GM12878 (cell line): ENCODE data around the gene STK33.

ENCODE experiments used
- BCL11A ChIP-seq: IDR thresholded peaks from 2 replicates; pipeline ENCODE4 v1.6.1; 2011; ENCODE audit warnings: low read depth, low read length
- FOXM1 ChIP-seq: IDR thresholded peaks from 2 replicates; pipeline ENCODE4 v1.6.1; 2012; ENCODE audit warnings: low read depth, mild to moderate bottlenecking, inconsistent platforms, low read length, moderate library complexity
- SMAD1 ChIP-seq: fragments of 450-650 bp; IDR thresholded peaks from 2 replicates; pipeline ENCODE4 v1.6.1; 2018; ENCODE audit warnings: mild to moderate bottlenecking, low read depth; ENCODE audit not compliant: partially characterized antibody
- YY1 ChIP-seq: IDR thresholded peaks from 2 replicates; pipeline ENCODE4 v1.6.1; 2011; ENCODE audit warnings: low read depth, mild to moderate bottlenecking, low read length
- TF ChIP-seq, protein P1 (sequence below): fragments of 450-650 bp; IDR thresholded peaks from 2 replicates; pipeline ENCODE4 v1.6.1; 2017; ENCODE audit warnings: mild to moderate bottlenecking, moderate library complexity

DNA sequence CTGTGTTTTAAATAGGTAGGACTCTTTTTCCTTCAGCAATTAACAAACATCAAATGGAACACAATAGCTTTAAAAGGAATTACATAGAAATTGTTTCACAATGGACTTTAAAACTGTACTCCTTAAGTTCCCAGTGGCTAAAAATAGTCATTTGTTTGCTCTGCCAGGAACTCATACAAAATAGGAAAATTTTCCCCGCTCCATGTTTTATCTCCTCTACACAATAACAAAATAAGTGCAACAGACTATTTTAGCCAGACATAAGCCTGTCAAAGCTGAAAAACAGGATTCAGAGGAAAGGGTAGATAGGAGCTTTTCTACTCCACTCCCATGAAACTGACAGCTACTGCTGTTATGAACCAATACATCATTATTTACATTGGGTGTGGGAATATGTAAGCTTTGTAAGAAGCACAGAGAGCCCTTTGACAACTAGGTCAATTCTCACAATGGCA, 90.1 kb downstream of the STK33 start:
- TF ChIP-seq SMAD1, result no peak
- TF ChIP-seq, protein P1, sequence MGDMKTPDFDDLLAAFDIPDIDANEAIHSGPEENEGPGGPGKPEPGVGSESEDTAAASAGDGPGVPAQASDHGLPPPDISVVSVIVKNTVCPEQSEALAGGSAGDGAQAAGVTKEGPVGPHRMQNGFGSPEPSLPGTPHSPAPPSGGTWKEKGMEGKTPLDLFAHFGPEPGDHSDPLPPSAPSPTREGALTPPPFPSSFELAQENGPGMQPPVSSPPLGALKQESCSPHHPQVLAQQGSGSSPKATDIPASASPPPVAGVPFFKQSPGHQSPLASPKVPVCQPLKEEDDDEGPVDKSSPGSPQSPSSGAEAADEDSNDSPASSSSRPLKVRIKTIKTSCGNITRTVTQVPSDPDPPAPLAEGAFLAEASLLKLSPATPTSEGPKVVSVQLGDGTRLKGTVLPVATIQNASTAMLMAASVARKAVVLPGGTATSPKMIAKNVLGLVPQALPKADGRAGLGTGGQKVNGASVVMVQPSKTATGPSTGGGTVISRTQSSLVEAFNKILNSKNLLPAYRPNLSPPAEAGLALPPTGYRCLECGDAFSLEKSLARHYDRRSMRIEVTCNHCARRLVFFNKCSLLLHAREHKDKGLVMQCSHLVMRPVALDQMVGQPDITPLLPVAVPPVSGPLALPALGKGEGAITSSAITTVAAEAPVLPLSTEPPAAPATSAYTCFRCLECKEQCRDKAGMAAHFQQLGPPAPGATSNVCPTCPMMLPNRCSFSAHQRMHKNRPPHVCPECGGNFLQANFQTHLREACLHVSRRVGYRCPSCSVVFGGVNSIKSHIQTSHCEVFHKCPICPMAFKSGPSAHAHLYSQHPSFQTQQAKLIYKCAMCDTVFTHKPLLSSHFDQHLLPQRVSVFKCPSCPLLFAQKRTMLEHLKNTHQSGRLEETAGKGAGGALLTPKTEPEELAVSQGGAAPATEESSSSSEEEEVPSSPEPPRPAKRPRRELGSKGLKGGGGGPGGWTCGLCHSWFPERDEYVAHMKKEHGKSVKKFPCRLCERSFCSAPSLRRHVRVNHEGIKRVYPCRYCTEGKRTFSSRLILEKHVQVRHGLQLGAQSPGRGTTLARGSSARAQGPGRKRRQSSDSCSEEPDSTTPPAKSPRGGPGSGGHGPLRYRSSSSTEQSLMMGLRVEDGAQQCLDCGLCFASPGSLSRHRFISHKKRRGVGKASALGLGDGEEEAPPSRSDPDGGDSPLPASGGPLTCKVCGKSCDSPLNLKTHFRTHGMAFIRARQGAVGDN, result no peak
- TF ChIP-seq FOXM1, result no peak
- TF ChIP-seq BCL11A, result no peak
- no peak for TF ChIP-seq YY1
